GM18498 (cell line): Measurements from ENCODE around the gene PLEKHO1.
"Not testable (repeated sequence)": the region's sequence is repeated elsewhere in the genome, so short reads cannot be mapped to it uniquely, and the experiment has no call there.

Experiments used
- ATAC-seq: cut with Tn5 transposase; IDR thresholded peaks from one replicate; pipeline ENCODE4 v1.9.1; 2021; ENCODE audit warnings: mild to moderate bottlenecking, moderate library complexity; ENCODE audit not compliant: unreplicated experiment

PLEKHO1 gene

GRCh38 chr1:150171801-150172200 is 22.1 kb downstream of the PLEKHO1 start:
- no peak for ATAC-seq

GRCh38 chr1:150173141-150173585 is 23.4 kb downstream of the PLEKHO1 start:
- ATAC-seq: no peak

GRCh38 chr1:150176593-150176992 is 26.9 kb downstream of the PLEKHO1 start:
- no peak for ATAC-seq

GRCh38 chr1:150178548-150178947 is 28.8 kb downstream of the PLEKHO1 start:
- no peak for ATAC-seq

- ATAC-seq: no peak
Observed at GRCh38 chr1:150179867-150180266, 30.2 kb downstream of the PLEKHO1 start.

GRCh38 chr1:150180474-150180873 is 30.8 kb downstream of the PLEKHO1 start:
- no peak for ATAC-seq

GRCh38 chr1:150182247-150182646 is 32.5 kb downstream of the PLEKHO1 start:
- ATAC-seq: no peak

GRCh38 chr1:150183061-150183460 is 33.3 kb downstream of the PLEKHO1 start:
- ATAC-seq: no peak

GRCh38 chr1:150185481-150185880 is 35.8 kb downstream of the PLEKHO1 start:
- ATAC-seq: no peak

- ATAC-seq: not testable (repeated sequence)
Observed at GRCh38 chr1:150186438-150186788, 36.7 kb downstream of the PLEKHO1 start.

- ATAC-seq: no peak
Observed at GRCh38 chr1:150186789-150187559, 37.3 kb downstream of the PLEKHO1 start.

- ATAC-seq: no peak
Observed at GRCh38 chr1:150187560-150187931, 37.8 kb downstream of the PLEKHO1 start.

- no peak for ATAC-seq
Observed at GRCh38 chr1:150192012-150192411, 42.3 kb downstream of the PLEKHO1 start.

- ATAC-seq: no peak
Observed at GRCh38 chr1:150194381-150195031, 44.8 kb downstream of the PLEKHO1 start.

- no peak for ATAC-seq
Observed at GRCh38 chr1:150196417-150196816, 46.7 kb downstream of the PLEKHO1 start.

GRCh38 chr1:150207281-150207971 is 57.7 kb downstream of the PLEKHO1 start:
- no peak for ATAC-seq

- not testable (repeated sequence) for ATAC-seq
Observed at GRCh38 chr1:150208460-150208859, 58.7 kb downstream of the PLEKHO1 start.
